Measurements from ENCODE around the gene ANKDD1B. TPM values are rescaled to one million over a fixed set of nuclear protein-coding genes. Genes with fewer than 3 reads are reported as not detected.

The ANKDD1B gene
- total and polyA plus RNA-seq, 2 experiments from 2014 or later, result 0.40 to 0.73 TPM

DNA sequence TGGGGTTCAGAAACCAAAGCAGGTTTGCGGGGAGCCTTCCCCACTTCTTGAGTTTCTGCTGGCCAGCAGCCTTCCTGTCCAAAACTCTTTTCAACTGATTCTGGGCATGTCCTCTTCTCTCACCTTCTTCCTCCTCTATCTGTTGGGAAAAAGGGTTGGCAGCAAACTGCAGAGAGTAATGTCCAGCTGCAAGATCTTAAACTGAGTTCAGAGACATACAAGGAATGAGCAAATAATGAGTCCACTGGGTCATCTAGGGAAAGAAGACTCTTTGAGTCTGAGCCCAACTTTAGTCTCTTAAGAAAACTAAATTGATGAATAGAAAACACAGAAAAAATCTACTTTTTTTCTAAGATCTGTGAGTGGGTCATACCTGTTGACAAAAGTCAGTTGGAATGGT lies 16.5 kb downstream of the ANKDD1B start (continued):
- TF ChIP-seq ZNF114 (CRISPR knock-in tag; IDR thresholded peaks at IDR 0.05), result no peak
- no peak for TF ChIP-seq EZH2phosphoT487 (IDR thresholded peaks at IDR 0.05; ENCODE audit: unreplicated experiment)

DNA sequence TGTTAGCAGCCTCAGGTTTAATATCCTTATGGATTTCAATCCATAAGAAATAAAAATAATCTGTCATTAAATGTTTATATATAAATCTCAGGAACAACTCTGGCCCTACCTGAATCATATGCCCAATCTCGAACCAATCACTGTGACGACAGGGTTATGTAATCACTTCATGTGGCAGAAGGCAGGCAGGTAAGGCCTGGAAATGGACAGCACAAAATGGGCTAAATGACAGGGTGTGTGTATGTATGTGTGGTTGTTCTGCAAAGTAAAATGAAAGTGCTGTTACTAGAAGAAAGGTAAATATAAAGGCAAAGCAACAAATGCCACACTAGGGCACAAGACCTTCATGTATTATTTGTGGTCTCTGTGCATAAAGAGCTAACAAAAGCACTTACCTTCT lies 19.6 kb downstream of the ANKDD1B start:
- H3K79me2 ChIP-seq (replicated peaks; ENCODE audit: insufficient read depth), result no peaks in the 10 kb centered on the region
- Mint-ChIP-seq H3K4me1 (peaks cover 2% of the 10 kb centered on the region; the same call in 1 of the 3 replicates), H3K4me3 (no peak overlapping the region), H3K9me3 (no peaks in the 10 kb centered on the region), H3K36me3 (ENCODE audit: low read depth) (no peaks in the 10 kb centered on the region), H3K27ac (no peak overlapping the region), H3K27me3 (ENCODE audit: insufficient read depth, low read depth, poor library complexity) (no peaks in the 10 kb centered on the region)
- TF ChIP-seq POLR2AphosphoS5 (IDR thresholded peaks at IDR 0.05; ENCODE audit: low read depth) (no peak), EZH2phosphoT487 (IDR thresholded peaks at IDR 0.05; ENCODE audit: unreplicated experiment) (no peak), CREB1 (CRISPR knock-in tag; IDR thresholded peaks at IDR 0.05; ENCODE audit: low read depth) (no peak), EZH2 (IDR thresholded peaks at IDR 0.05; ENCODE audit: low read depth, unreplicated experiment) (no peak), ZNF331 (CRISPR knock-in tag; IDR thresholded peaks at IDR 0.05; ENCODE audit: low read depth) (no peak), ZNF114 (CRISPR knock-in tag; IDR thresholded peaks at IDR 0.05) (no peak), NANOG (IDR thresholded peaks at IDR 0.05; ENCODE audit: borderline replicate concordance) (no peak), STAT1 (IDR thresholded peaks at IDR 0.05; ENCODE audit: unreplicated experiment) (no peak), JUNB (IDR thresholded peaks at IDR 0.05; ENCODE audit: unreplicated experiment) (no peak)
- TF ChIP-seq, protein P1, sequence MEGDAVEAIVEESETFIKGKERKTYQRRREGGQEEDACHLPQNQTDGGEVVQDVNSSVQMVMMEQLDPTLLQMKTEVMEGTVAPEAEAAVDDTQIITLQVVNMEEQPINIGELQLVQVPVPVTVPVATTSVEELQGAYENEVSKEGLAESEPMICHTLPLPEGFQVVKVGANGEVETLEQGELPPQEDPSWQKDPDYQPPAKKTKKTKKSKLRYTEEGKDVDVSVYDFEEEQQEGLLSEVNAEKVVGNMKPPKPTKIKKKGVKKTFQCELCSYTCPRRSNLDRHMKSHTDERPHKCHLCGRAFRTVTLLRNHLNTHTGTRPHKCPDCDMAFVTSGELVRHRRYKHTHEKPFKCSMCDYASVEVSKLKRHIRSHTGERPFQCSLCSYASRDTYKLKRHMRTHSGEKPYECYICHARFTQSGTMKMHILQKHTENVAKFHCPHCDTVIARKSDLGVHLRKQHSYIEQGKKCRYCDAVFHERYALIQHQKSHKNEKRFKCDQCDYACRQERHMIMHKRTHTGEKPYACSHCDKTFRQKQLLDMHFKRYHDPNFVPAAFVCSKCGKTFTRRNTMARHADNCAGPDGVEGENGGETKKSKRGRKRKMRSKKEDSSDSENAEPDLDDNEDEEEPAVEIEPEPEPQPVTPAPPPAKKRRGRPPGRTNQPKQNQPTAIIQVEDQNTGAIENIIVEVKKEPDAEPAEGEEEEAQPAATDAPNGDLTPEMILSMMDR (conservative IDR thresholded peaks at IDR 0.05; ENCODE audit: low read depth in 2 of 2), result no peak
- TF ChIP-seq, protein P2, sequence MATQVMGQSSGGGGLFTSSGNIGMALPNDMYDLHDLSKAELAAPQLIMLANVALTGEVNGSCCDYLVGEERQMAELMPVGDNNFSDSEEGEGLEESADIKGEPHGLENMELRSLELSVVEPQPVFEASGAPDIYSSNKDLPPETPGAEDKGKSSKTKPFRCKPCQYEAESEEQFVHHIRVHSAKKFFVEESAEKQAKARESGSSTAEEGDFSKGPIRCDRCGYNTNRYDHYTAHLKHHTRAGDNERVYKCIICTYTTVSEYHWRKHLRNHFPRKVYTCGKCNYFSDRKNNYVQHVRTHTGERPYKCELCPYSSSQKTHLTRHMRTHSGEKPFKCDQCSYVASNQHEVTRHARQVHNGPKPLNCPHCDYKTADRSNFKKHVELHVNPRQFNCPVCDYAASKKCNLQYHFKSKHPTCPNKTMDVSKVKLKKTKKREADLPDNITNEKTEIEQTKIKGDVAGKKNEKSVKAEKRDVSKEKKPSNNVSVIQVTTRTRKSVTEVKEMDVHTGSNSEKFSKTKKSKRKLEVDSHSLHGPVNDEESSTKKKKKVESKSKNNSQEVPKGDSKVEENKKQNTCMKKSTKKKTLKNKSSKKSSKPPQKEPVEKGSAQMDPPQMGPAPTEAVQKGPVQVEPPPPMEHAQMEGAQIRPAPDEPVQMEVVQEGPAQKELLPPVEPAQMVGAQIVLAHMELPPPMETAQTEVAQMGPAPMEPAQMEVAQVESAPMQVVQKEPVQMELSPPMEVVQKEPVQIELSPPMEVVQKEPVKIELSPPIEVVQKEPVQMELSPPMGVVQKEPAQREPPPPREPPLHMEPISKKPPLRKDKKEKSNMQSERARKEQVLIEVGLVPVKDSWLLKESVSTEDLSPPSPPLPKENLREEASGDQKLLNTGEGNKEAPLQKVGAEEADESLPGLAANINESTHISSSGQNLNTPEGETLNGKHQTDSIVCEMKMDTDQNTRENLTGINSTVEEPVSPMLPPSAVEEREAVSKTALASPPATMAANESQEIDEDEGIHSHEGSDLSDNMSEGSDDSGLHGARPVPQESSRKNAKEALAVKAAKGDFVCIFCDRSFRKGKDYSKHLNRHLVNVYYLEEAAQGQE (IDR thresholded peaks at IDR 0.05; ENCODE audit: unreplicated experiment), result no peak
- TF ChIP-seq, protein P3, sequence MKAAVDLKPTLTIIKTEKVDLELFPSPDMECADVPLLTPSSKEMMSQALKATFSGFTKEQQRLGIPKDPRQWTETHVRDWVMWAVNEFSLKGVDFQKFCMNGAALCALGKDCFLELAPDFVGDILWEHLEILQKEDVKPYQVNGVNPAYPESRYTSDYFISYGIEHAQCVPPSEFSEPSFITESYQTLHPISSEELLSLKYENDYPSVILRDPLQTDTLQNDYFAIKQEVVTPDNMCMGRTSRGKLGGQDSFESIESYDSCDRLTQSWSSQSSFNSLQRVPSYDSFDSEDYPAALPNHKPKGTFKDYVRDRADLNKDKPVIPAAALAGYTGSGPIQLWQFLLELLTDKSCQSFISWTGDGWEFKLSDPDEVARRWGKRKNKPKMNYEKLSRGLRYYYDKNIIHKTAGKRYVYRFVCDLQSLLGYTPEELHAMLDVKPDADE (IDR thresholded peaks at IDR 0.05), result no peak
- TF ChIP-seq, protein P4, sequence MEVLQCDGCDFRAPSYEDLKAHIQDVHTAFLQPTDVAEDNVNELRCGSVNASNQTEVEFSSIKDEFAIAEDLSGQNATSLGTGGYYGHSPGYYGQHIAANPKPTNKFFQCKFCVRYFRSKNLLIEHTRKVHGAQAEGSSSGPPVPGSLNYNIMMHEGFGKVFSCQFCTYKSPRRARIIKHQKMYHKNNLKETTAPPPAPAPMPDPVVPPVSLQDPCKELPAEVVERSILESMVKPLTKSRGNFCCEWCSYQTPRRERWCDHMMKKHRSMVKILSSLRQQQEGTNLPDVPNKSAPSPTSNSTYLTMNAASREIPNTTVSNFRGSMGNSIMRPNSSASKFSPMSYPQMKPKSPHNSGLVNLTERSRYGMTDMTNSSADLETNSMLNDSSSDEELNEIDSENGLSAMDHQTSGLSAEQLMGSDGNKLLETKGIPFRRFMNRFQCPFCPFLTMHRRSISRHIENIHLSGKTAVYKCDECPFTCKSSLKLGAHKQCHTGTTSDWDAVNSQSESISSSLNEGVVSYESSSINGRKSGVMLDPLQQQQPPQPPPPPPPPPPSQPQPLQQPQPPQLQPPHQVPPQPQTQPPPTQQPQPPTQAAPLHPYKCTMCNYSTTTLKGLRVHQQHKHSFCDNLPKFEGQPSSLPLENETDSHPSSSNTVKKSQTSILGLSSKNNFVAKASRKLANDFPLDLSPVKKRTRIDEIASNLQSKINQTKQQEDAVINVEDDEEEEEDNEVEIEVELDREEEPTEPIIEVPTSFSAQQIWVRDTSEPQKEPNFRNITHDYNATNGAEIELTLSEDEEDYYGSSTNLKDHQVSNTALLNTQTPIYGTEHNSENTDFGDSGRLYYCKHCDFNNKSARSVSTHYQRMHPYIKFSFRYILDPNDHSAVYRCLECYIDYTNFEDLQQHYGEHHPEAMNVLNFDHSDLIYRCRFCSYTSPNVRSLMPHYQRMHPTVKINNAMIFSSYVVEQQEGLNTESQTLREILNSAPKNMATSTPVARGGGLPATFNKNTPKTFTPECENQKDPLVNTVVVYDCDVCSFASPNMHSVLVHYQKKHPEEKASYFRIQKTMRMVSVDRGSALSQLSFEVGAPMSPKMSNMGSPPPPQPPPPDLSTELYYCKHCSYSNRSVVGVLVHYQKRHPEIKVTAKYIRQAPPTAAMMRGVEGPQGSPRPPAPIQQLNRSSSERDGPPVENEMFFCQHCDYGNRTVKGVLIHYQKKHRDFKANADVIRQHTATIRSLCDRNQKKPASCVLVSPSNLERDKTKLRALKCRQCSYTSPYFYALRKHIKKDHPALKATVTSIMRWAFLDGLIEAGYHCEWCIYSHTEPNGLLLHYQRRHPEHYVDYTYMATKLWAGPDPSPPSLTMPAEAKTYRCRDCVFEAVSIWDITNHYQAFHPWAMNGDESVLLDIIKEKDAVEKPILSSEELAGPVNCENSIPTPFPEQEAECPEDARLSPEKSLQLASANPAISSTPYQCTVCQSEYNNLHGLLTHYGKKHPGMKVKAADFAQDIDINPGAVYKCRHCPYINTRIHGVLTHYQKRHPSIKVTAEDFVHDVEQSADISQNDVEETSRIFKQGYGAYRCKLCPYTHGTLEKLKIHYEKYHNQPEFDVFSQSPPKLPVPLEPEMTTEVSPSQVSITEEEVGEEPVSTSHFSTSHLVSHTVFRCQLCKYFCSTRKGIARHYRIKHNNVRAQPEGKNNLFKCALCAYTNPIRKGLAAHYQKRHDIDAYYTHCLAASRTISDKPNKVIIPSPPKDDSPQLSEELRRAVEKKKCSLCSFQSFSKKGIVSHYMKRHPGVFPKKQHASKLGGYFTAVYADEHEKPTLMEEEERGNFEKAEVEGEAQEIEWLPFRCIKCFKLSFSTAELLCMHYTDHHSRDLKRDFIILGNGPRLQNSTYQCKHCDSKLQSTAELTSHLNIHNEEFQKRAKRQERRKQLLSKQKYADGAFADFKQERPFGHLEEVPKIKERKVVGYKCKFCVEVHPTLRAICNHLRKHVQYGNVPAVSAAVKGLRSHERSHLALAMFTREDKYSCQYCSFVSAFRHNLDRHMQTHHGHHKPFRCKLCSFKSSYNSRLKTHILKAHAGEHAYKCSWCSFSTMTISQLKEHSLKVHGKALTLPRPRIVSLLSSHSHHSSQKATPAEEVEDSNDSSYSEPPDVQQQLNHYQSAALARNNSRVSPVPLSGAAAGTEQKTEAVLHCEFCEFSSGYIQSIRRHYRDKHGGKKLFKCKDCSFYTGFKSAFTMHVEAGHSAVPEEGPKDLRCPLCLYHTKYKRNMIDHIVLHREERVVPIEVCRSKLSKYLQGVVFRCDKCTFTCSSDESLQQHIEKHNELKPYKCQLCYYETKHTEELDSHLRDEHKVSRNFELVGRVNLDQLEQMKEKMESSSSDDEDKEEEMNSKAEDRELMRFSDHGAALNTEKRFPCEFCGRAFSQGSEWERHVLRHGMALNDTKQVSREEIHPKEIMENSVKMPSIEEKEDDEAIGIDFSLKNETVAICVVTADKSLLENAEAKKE (CRISPR knock-in tag; IDR thresholded peaks at IDR 0.05), result no peak
- no peaks in the 10 kb centered on the region for H3F3A ChIP-seq (replicated peaks; ENCODE audit: low read depth)
- H3K27me3 ChIP-seq (ENCODE audit: insufficient read depth), result no peaks in the 10 kb centered on the region
- H3K4me2 ChIP-seq, result no peak overlapping the region
- H4K20me1 ChIP-seq (replicated peaks; ENCODE audit: insufficient read depth), result no peaks in the 10 kb centered on the region
- no peak overlapping the region for H3K4me3 ChIP-seq
- H3K36me3 ChIP-seq (ENCODE audit: insufficient read depth), result no peaks in the 10 kb centered on the region
- H3K9me2 ChIP-seq (ENCODE audit: insufficient read depth), result no peaks in the 10 kb centered on the region
- no peaks in the 10 kb centered on the region for H3K4me1 ChIP-seq (ENCODE audit: insufficient read depth)
- H3K27ac ChIP-seq (ENCODE audit: low read depth), result no peak overlapping the region
- H2AFZ ChIP-seq, result no peak overlapping the region
- ATAC-seq (no peak), DNase-seq (ENCODE audit: low spot score) (no peak)

Measured in GM23338 (cell line).